A673 (cell line): ENCODE results near the gene GAREM1. TPM values are rescaled to one million over a fixed set of nuclear protein-coding genes. Genes with fewer than 3 reads are reported as not detected.

Source experiments
- BruUV-seq: library from RNA; stranded (reverse); fragments of 400-500 nt; replicated peaks from 2 replicates; lab custom pipeline; 2021; lab: Mats Ljungman, UMichigan
- CTCF ChIA-PET: fragments of 300-600 bp; sonication (Branson Sonifier 250); formaldehyde crosslinking; loops from one replicate; lab custom pipeline; 2022; ENCODE audit warnings: antibody characterized with exemption; lab: Charles Lee
- POLR2A ChIA-PET: fragments of 300-600 bp; sonication (Branson Sonifier 250); formaldehyde crosslinking; loops from one replicate; lab custom pipeline; 2022; ENCODE audit warnings: antibody characterized with exemption; ENCODE audit not compliant: low non-redundant PET; lab: Charles Lee
- DNase-seq: peaks from one replicate; pipeline ENCODE4 v3.0.0-alpha.2; 2015; ENCODE audit warnings: low spot score
- H3K27ac ChIP-seq: fragments of 200-600 bp; sonication (generic); 2 replicates; pipeline ENCODE4 v1.5.1; 2016; ENCODE audit warnings: mixed run types, low read depth, mild to moderate bottlenecking, mixed read lengths, antibody characterized with exemption, low read length; ENCODE audit not compliant: poor library complexity, severe bottlenecking
- H3K27me3 ChIP-seq: fragments of 200-600 bp; sonication (generic); replicated peaks from 2 replicates; pipeline ENCODE4 v1.6.1; 2017; ENCODE audit warnings: mixed run types, low read depth, mild to moderate bottlenecking, mixed read lengths, antibody characterized with exemption, low read length; ENCODE audit not compliant: insufficient read depth, poor library complexity
- H3K36me3 ChIP-seq: fragments of 200-600 bp; sonication (generic); 2 replicates; pipeline ENCODE4 v1.6.1; 2016; ENCODE audit warnings: mixed run types, mild to moderate bottlenecking, mixed read lengths, antibody characterized with exemption, low read length; ENCODE audit not compliant: insufficient read depth, poor library complexity, severe bottlenecking
- H3K4me1 ChIP-seq: fragments of 200-600 bp; sonication (generic); 2 replicates; pipeline ENCODE4 v1.6.1; 2017; ENCODE audit warnings: mixed run types, mild to moderate bottlenecking, mixed read lengths, antibody characterized with exemption, low read length; ENCODE audit not compliant: insufficient read depth, poor library complexity, severe bottlenecking
- H3K4me3 ChIP-seq: fragments of 200-600 bp; sonication (generic); 2 replicates; pipeline ENCODE4 v1.5.1; 2016; ENCODE audit warnings: low read depth, mixed run types, mild to moderate bottlenecking, mixed read lengths, low read length; ENCODE audit not compliant: poor library complexity, severe bottlenecking
- H3K9me3 ChIP-seq: fragments of 200-600 bp; sonication (generic); 2 replicates; pipeline ENCODE4 v1.6.1; 2016; ENCODE audit warnings: mixed run types, low read depth, mild to moderate bottlenecking, mixed read lengths, antibody characterized with exemption, low read length; ENCODE audit not compliant: poor library complexity, severe bottlenecking
- EZH2 ChIP-seq: fragments of 200-600 bp; sonication (generic); IDR thresholded peaks from 2 replicates; pipeline ENCODE4 v1.6.1; 2017; ENCODE audit warnings: borderline replicate concordance, low read depth, mild to moderate bottlenecking, mixed read lengths, antibody characterized with exemption, low read length; ENCODE audit not compliant: poor library complexity, severe bottlenecking
- intact Hi-C: fragments of 100-400 bp; cut with micrococcal nuclease; formaldehyde crosslinking; loops from one replicate; pipeline ENCODE4 v1.10.0; 2022; ENCODE audit not compliant: unreplicated experiment
- total RNA-seq: library from RNA; stranded (reverse); gene quantifications from 2 replicates; pipeline ENCODE4 v1.2.3, GENCODE V29; 2021
- TF ChIP-seq, protein P1 (sequence below): fragments of 300-800, 200-600 bp; sonication (generic); conservative IDR thresholded peaks from 2 replicates; pipeline ENCODE4 v1.5.1; 2017; ENCODE audit warnings: low read depth, mild to moderate bottlenecking, antibody characterized with exemption, low read length, moderate library complexity, mixed read lengths

The GAREM1 gene
- total RNA-seq, 1 experiment from 2014 or later = 8.4 TPM

DNA sequence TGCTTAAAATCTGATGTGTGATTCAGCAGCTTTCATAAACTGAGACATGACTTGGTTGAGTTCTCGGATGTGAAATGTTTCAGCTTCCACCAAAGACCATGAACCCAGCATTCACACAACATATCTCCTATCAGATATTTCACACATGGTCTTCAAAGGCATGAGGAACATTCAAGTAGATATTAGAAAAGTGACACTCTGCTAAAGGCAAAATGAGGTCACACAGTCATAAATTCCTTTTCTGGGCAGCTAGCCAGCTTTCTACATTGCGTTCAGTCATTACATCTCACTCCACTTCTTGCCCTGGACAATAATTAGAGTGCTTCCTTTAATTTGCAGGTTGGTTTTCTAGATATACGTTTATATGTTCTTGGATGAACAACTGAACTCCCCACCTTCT is 96.7 kb downstream of the GAREM1 start:
- POLR2A ChIA-PET = no interaction called here
- H3K9me3 ChIP-seq = no peaks in the 10 kb centered on the region
- H3K27ac ChIP-seq = no peak overlapping the region
- peak; percentile 77 for DNase-seq
- no TSS peak for BruUV-seq
- H3K27me3 ChIP-seq = no peaks in the 10 kb centered on the region
- no peak overlapping the region for H3K4me3 ChIP-seq
- H3K4me1 ChIP-seq = peaks cover 13% of the 10 kb centered on the region
- intact Hi-C loops = no loop called here
- CTCF ChIA-PET = no interaction called here
- TF ChIP-seq EZH2 = no peak
- TF ChIP-seq, protein P1, sequence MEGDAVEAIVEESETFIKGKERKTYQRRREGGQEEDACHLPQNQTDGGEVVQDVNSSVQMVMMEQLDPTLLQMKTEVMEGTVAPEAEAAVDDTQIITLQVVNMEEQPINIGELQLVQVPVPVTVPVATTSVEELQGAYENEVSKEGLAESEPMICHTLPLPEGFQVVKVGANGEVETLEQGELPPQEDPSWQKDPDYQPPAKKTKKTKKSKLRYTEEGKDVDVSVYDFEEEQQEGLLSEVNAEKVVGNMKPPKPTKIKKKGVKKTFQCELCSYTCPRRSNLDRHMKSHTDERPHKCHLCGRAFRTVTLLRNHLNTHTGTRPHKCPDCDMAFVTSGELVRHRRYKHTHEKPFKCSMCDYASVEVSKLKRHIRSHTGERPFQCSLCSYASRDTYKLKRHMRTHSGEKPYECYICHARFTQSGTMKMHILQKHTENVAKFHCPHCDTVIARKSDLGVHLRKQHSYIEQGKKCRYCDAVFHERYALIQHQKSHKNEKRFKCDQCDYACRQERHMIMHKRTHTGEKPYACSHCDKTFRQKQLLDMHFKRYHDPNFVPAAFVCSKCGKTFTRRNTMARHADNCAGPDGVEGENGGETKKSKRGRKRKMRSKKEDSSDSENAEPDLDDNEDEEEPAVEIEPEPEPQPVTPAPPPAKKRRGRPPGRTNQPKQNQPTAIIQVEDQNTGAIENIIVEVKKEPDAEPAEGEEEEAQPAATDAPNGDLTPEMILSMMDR = no peak
- H3K36me3 ChIP-seq = no peaks in the 10 kb centered on the region

DNA sequence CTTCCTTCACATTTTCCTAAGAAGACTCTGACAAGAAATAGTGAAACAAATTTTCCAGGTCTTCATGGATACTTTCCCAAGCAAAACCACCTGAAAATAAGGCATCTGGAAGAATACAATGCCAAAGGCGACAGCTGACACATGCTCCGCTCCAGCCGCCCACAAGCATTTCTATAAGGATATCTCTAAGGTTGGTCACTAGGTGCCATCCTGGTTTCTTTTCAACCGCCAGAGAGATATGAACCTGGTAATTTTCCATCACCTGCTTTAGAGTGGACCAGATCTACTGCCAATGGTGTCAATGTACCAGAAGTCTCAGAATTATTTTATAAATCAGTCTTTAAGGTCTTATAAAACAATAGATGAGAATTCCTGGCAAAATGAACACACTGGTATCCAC is 97.2 kb downstream of the GAREM1 start:
- DNase-seq = no peak
- ChIA-PET POLR2A (no interaction called here), CTCF (no interaction called here)
- peaks cover 13% of the 10 kb centered on the region for H3K4me1 ChIP-seq
- no peak for TF ChIP-seq EZH2
- TF ChIP-seq, protein P1 = no peak
- H3K27me3 ChIP-seq = no peaks in the 10 kb centered on the region
- no peak overlapping the region for H3K27ac ChIP-seq
- H3K4me3 ChIP-seq = no peak overlapping the region
- no TSS peak for BruUV-seq
- H3K36me3 ChIP-seq = no peaks in the 10 kb centered on the region
- intact Hi-C loops = no loop called here
- H3K9me3 ChIP-seq = no peaks in the 10 kb centered on the region

DNA sequence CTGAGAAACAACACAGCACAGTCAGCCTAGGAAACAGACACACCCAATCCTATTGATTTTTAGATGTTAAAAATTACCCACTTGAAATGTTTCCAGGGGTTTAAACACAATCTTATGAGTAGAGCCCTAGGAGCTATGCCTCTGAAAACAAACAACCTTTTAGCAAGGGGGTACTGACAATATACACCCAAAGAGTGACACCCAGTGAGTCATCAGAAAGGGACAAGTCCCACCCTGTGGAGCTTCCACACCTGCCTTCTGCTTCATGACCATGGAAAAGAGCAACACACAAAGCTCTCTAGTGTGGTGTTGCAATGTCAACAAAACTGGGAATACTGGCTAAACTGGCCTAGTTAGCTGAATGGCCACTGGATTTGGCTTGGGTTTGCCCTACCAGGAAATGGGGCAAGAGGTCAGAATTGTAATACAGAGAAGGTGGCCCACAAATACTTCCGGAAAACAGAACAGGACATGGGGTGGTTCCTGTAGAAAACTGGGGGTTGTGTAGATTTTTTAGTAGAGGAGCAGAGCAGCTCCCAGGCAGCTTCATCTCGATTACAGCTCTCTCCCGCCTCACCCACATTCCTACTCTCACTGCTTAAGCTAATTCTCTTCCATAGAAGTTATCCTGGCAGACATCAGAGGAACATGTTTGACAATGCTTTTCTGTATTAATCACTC is 98.2 kb downstream of the GAREM1 start:
- no TSS peak for BruUV-seq
- H3K27me3 ChIP-seq = no peaks in the 10 kb centered on the region
- POLR2A ChIA-PET = no interaction called here
- H3K9me3 ChIP-seq = no peaks in the 10 kb centered on the region
- H3K27ac ChIP-seq = no peak overlapping the region
- intact Hi-C loops = no loop called here
- DNase-seq = no peak
- CTCF ChIA-PET = interaction anchor here (0.7 kb wide), 1 partner anchor 83 kb away, joined by 3 read pairs; no protein-coding TSS in a partner anchor
- H3K4me3 ChIP-seq = no peak overlapping the region
- no peaks in the 10 kb centered on the region for H3K36me3 ChIP-seq
- TF ChIP-seq, protein P1 = no peak
- TF ChIP-seq EZH2 = no peak
- H3K4me1 ChIP-seq = peaks cover 13% of the 10 kb centered on the region
